ENCODE data around the gene CFAP46. TPM values are rescaled to one million over a fixed set of nuclear protein-coding genes. Genes with fewer than 3 reads are reported as not detected.

CFAP46 gene
- total RNA-seq, 2 experiments from 2014 or later, result not detected

DNA sequence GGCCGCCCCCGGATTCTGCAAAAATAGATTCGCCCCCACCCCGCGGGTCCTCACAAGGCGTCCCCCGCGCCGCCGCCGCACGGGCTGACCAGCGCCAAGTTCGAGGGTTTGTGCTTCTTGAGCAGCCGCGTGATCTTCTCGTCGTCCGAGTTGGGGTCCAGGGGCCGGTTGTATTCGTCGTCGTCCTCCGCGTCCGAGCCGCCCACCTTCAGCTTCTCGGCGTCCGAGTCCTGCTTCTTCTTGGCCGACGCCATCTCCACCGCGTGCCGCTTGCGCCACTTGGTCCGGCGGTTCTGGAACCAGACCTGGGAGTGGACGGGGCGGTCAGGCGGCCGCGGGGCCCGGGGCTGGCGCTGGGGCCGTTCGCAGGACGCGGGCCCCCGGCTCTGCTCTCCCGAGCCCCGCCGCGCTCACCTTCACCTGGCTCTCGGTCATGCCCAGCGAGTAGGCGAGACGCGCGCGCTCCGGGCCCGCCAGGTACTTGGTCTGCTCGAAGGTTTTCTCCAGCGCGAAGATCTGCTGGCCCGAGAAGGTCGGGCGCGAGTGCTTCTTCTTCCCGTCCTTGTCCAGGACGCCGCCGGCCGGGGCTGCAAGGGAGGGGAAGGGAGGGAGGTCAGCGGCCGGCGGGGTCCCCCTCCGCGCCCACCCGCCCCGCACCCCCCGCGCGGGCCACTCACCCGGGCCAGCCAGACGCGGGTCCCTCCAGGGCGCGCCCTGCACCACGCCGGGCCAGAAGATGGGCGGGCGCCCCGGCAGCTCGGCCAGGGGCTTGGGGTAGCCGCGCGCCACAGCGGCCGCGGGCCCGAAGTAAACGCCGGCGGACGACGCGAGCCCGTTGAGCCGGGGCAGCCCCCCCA is 157.3 kb downstream of the CFAP46 start:
- intact Hi-C loops (cut with micrococcal nuclease; ENCODE audit: unreplicated experiment), result no loop called here
- Histone ChIP-seq H3K4me1 (ENCODE audit: insufficient read depth, low read length, poor library complexity, severe bottlenecking) (no peaks in the 10 kb centered on the region), H3K27ac (ENCODE audit: low read depth, low read length, poor library complexity, severe bottlenecking) (no peak overlapping the region), H3K79me2 (ENCODE audit: insufficient read depth, low read depth, low read length) (no peaks in the 10 kb centered on the region), H3K36me3 (ENCODE audit: insufficient read depth, low read length) (no peaks in the 10 kb centered on the region), H3K4me2 (ENCODE audit: low read length) (no peak overlapping the region), H3K9me2 (ENCODE audit: insufficient read depth, low read length) (no peaks in the 10 kb centered on the region), H3K9me3 (ENCODE audit: low read length) (no peaks in the 10 kb centered on the region), H2AFZ (ENCODE audit: low read length) (no peak overlapping the region), H4K20me1 (ENCODE audit: insufficient read depth, low read length) (no peaks in the 10 kb centered on the region), H3K4me3 (ENCODE audit: low read depth, low read length, poor library complexity, severe bottlenecking) (no peak overlapping the region)
- no peak for DNase-seq (ENCODE audit: low spot score)
- no TSS peak for BruUV-seq (replicated peaks)
- TF ChIP-seq, protein P1, sequence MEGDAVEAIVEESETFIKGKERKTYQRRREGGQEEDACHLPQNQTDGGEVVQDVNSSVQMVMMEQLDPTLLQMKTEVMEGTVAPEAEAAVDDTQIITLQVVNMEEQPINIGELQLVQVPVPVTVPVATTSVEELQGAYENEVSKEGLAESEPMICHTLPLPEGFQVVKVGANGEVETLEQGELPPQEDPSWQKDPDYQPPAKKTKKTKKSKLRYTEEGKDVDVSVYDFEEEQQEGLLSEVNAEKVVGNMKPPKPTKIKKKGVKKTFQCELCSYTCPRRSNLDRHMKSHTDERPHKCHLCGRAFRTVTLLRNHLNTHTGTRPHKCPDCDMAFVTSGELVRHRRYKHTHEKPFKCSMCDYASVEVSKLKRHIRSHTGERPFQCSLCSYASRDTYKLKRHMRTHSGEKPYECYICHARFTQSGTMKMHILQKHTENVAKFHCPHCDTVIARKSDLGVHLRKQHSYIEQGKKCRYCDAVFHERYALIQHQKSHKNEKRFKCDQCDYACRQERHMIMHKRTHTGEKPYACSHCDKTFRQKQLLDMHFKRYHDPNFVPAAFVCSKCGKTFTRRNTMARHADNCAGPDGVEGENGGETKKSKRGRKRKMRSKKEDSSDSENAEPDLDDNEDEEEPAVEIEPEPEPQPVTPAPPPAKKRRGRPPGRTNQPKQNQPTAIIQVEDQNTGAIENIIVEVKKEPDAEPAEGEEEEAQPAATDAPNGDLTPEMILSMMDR (conservative IDR thresholded peaks at IDR 0.05; ENCODE audit: low read length), result no peak
- no peak for TF ChIP-seq EZH2phosphoT487 (IDR thresholded peaks at IDR 0.05; ENCODE audit: borderline replicate concordance, low read depth, low read length)
- CTCF ChIA-PET (ENCODE audit: unreplicated experiment), result no interaction called here
- POLR2A ChIA-PET, result no interaction called here

- Histone ChIP-seq H4K20me1 (ENCODE audit: insufficient read depth, low read length) (no peaks in the 10 kb centered on the region), H3K4me3 (ENCODE audit: low read depth, low read length, poor library complexity, severe bottlenecking) (no peak overlapping the region), H3K9me2 (ENCODE audit: insufficient read depth, low read length) (no peaks in the 10 kb centered on the region), H3K4me1 (ENCODE audit: insufficient read depth, low read length, poor library complexity, severe bottlenecking) (no peaks in the 10 kb centered on the region), H3K9me3 (ENCODE audit: low read length) (no peaks in the 10 kb centered on the region), H3K4me2 (ENCODE audit: low read length) (no peak overlapping the region), H2AFZ (ENCODE audit: low read length) (no peak overlapping the region), H3K27ac (ENCODE audit: low read depth, low read length, poor library complexity, severe bottlenecking) (no peak overlapping the region), H3K79me2 (ENCODE audit: insufficient read depth, low read depth, low read length) (no peaks in the 10 kb centered on the region), H3K36me3 (ENCODE audit: insufficient read depth, low read length) (no peaks in the 10 kb centered on the region)
- intact Hi-C loops (cut with micrococcal nuclease; ENCODE audit: unreplicated experiment), result no loop called here
- BruUV-seq (replicated peaks), result no TSS peak
- TF ChIP-seq EZH2phosphoT487 (IDR thresholded peaks at IDR 0.05; ENCODE audit: borderline replicate concordance, low read depth, low read length), result no peak
- TF ChIP-seq, protein P1 (conservative IDR thresholded peaks at IDR 0.05; ENCODE audit: low read length), result no peak
- ChIA-PET CTCF (ENCODE audit: unreplicated experiment) (no interaction called here), POLR2A (no interaction called here)
- DNase-seq (ENCODE audit: low spot score), result no peak
These were observed 158.2 kb downstream of the CFAP46 start for GRCh38 chr10:132783940-132784865.
